Testis (tissue), 3 donors: Measurements from ENCODE around the gene RHOB. TPM values are rescaled to one million over a fixed set of nuclear protein-coding genes. Genes with fewer than 3 reads are reported as not detected.

Experiments
- DNase-seq: peaks from one replicate; pipeline ENCODE4 v3.0.0-alpha.2; 2019
- H3K27ac ChIP-seq, 2 donors: fragments of 200-600 bp; sonication (generic); one replicate each; pipeline ENCODE4 v1.5.1; 2019
- H3K27me3 ChIP-seq: fragments of 200-600 bp; sonication (generic); one replicate; pipeline ENCODE4 v1.5.1; 2019
- H3K36me3 ChIP-seq: fragments of 200-600 bp; sonication (generic); one replicate; pipeline ENCODE4 v1.5.1; 2017; ENCODE audit warnings: low read depth; ENCODE audit errors: missing control alignments
- H3K4me1 ChIP-seq: fragments of 200-600 bp; sonication (generic); one replicate; pipeline ENCODE4 v1.5.1; 2019
- H3K4me3 ChIP-seq, 2 donors: fragments of 200-600 bp; sonication (generic); one replicate each; pipeline ENCODE4 v1.5.1; 2017 to 2019
- H3K9me3 ChIP-seq: fragments of 200-600 bp; sonication (generic); one replicate; pipeline ENCODE4 v1.5.1; 2017
- CTCF ChIP-seq, 3 experiments: fragments of 450-650 bp in 2 of 3; fragments of 200-600 bp in 1 of 3; sonication (generic) in 1 of 3; IDR thresholded peaks; one replicate each; pipeline ENCODE4 v1.5.1; 2016 to 2019; ENCODE audit warnings: antibody characterized with exemption in 3 of 3, mild to moderate bottlenecking in 2 of 3, moderate library complexity in 1 of 3
- POLR2A ChIP-seq: fragments of 450-650 bp; IDR thresholded peaks from one replicate; pipeline ENCODE4 v1.6.1; 2017; ENCODE audit warnings: antibody characterized with exemption, mild to moderate bottlenecking, moderate library complexity
- WGBS, 2 donors: methylation state at CpG; one replicate each; pipeline ENCODE4 v1.1.5; 2018; 5-methylcytosine and 5-hydroxymethylcytosine counted together
- intact Hi-C: fragments of 100-400 bp; cut with DNase I; formaldehyde crosslinking; loops from one replicate; pipeline ENCODE4 v1.15.1; 2023; ENCODE audit warnings: low total_unique reads
- polyA plus RNA-seq: library from polyadenylated mRNA; stranded (reverse); fragments of 350-450 nt; fragmentation: Illumina TruSeq; extraction: RNeasy Lipid Tissue Mini Kit (QIAGEN cat#74804); gene quantifications from one replicate; pipeline ENCODE4 v1.2.3, GENCODE V29; 2014; ENCODE audit warnings: low read depth, low replicate concordance; ENCODE audit not compliant: insufficient read depth
- total RNA-seq, 2 donors: library from RNA; depleted of rRNA; stranded (reverse); fragments of >200 nt; gene quantifications; one replicate each; pipeline ENCODE4 v1.2.3, GENCODE V29; 2016

Gene RHOB
- total and polyA plus RNA-seq, 3 donors from 2014 or later, result 86.3 to 244 (median 186) TPM

GRCh38 chr2:20446255-20446916 is 488 bp upstream of the RHOB start:
- no peaks in the 10 kb centered on the region for H3K27me3 ChIP-seq
- intact Hi-C loops, result loop anchor here (5.0 kb wide), 2 partner anchors 166 to 191 kb away; no protein-coding TSS in a partner anchor
- no peaks in the 10 kb centered on the region for H3K9me3 ChIP-seq
- peak overlapping the region; percentile 97 to 99 for H3K27ac ChIP-seq
- peak overlapping the region; percentile 89 to 92 for H3K4me3 ChIP-seq
- no peak for TF ChIP-seq POLR2A
- TF ChIP-seq CTCF (IDR thresholded peaks at IDR 0.05), result peak in 1 of 3 experiments; percentile 15
- WGBS, 2 donors, result 2 to 12% methylated on average over 28 to 32 of the region's 42 CpGs
- peaks cover 8% of the 10 kb centered on the region for H3K4me1 ChIP-seq
- DNase-seq, result no peak
- H3K36me3 ChIP-seq, result no peaks in the 10 kb centered on the region

- no peak for TF ChIP-seq CTCF (IDR thresholded peaks at IDR 0.05)
- no peak for TF ChIP-seq POLR2A
- Histone ChIP-seq H3K4me3 (peak overlapping the region; percentile 89 to 92), H3K36me3 (no peaks in the 10 kb centered on the region), H3K9me3 (no peaks in the 10 kb centered on the region), H3K4me1 (peaks cover 8% of the 10 kb centered on the region), H3K27ac (peak overlapping the region; percentile 97 to 99), H3K27me3 (no peaks in the 10 kb centered on the region)
- peak; percentile 41 for DNase-seq
- intact Hi-C loops, result loop anchor here (5.0 kb wide), 2 partner anchors 165 to 190 kb away; no protein-coding TSS in a partner anchor
- 0% methylated on average over 10 to 49 of the region's 78 CpGs for WGBS, 2 donors
Observed at GRCh38 chr2:20447437-20448245, 767 bp downstream of the RHOB start.

- WGBS, 2 donors, result 5 to 15% methylated on average over 13 to 25 of the region's 26 CpGs
Observed at GRCh38 chr2:20448246-20448976, 1.5 kb downstream of the RHOB start.

GRCh38 chr2:20448977-20449306 is 2.1 kb downstream of the RHOB start:
- TF ChIP-seq CTCF (IDR thresholded peaks at IDR 0.05), result no peak
- Histone ChIP-seq H3K4me1 (peaks cover 8% of the 10 kb centered on the region), H3K36me3 (no peaks in the 10 kb centered on the region), H3K27me3 (no peaks in the 10 kb centered on the region), H3K27ac (peak overlapping the region; percentile 97 to 99), H3K9me3 (no peaks in the 10 kb centered on the region), H3K4me3 (peak overlapping the region; percentile 89 to 92)
- intact Hi-C loops, result loop anchor here (5.0 kb wide), 2 partner anchors 163 to 188 kb away; no protein-coding TSS in a partner anchor
- no peak for DNase-seq
- WGBS, 2 donors, result 14 to 18% methylated on average over 1 of the region's 1 CpG

More at GRCh38 chr2:20448246-20448976, 1.5 kb downstream of the RHOB start:
- no peaks in the 10 kb centered on the region for H3K9me3 ChIP-seq
- intact Hi-C loops, result loop anchor here (5.0 kb wide), 2 partner anchors 164 to 189 kb away; no protein-coding TSS in a partner anchor
- no peaks in the 10 kb centered on the region for H3K27me3 ChIP-seq
- DNase-seq, result peak; percentile 41
- H3K4me1 ChIP-seq, result peaks cover 8% of the 10 kb centered on the region
- no peak for TF ChIP-seq POLR2A
- TF ChIP-seq CTCF (IDR thresholded peaks at IDR 0.05), result peak in 1 of 3 experiments; percentile 5
- H3K36me3 ChIP-seq, result no peaks in the 10 kb centered on the region
- peak overlapping the region; percentile 89 to 92 for H3K4me3 ChIP-seq
- peak overlapping the region; percentile 97 to 99 for H3K27ac ChIP-seq
